HEK293 (cell line): ENCODE measurements around the gene ASNSD1.
A peak's percentile ranks its signal among the peaks of the same experiment; 100 is the strongest.

ENCODE experiments used
- CTCF ChIA-PET: fragments of 350-600 bp; formaldehyde crosslinking; extraction: SDS; loops from one replicate; lab custom pipeline; 2021; ENCODE audit warnings: antibody characterized with exemption; lab: Yijun Ruan, JAX
- POLR2A ChIA-PET: fragments of 300-600 bp; formaldehyde crosslinking; extraction: SDS; loops from one replicate; lab custom pipeline; 2020; ENCODE audit warnings: antibody characterized with exemption, inconsistent platforms; lab: Yijun Ruan, JAX
- H3K27ac ChIP-seq: fragments of 200-500 bp; sonication (Bioruptor generic); 2 replicates; pipeline ENCODE4 v1.5.1; 2014; ENCODE audit warnings: low read depth, low read length, control low read depth, inconsistent platforms; ENCODE audit errors: extremely low read depth
- H3K36me3 ChIP-seq, 2 experiments: fragments of 200-500 bp in 1 of 2; sonication (Bioruptor generic) in 1 of 2; 1 replicate in 1 of 2; 2 replicates in 1 of 2; pipeline ENCODE4 v1.5.1; 2014 to 2017; ENCODE audit warnings: inconsistent platforms in 2 of 2, low read length in 2 of 2; ENCODE audit not compliant: control insufficient read depth in 2 of 2, insufficient read depth in 1 of 2
- H3K4me1 ChIP-seq: fragments of 200-500 bp; sonication (Bioruptor generic); 2 replicates; pipeline ENCODE4 v1.5.1; 2014; ENCODE audit warnings: mild to moderate bottlenecking, low read length, inconsistent platforms; ENCODE audit not compliant: control insufficient read depth, insufficient read depth
- H3K4me3 ChIP-seq: 2 replicates; pipeline ENCODE4 v1.5.1; 2011; ENCODE audit warnings: low read depth, mild to moderate bottlenecking, control low read depth, low read length, moderate library complexity
- H3K9me3 ChIP-seq: fragments of 200-500 bp; sonication (Bioruptor generic); 2 replicates; pipeline ENCODE4 v1.5.1; 2014; ENCODE audit warnings: low read depth, low read length, inconsistent platforms; ENCODE audit not compliant: control insufficient read depth, insufficient read depth
- MZF1 ChIP-seq: fragments of 450-650 bp; formaldehyde crosslinking; IDR thresholded peaks from 2 replicates; pipeline ENCODE4 v1.5.1; 2017; ENCODE audit warnings: missing biosample characterization, missing genetic modification characterization, borderline replicate concordance
- PRDM10 ChIP-seq: fragments of 450-650 bp; formaldehyde crosslinking; IDR thresholded peaks from 2 replicates; pipeline ENCODE4 v1.5.1; 2016; ENCODE audit warnings: missing biosample characterization, missing genetic modification characterization
- PRDM4 ChIP-seq: fragments of 450-650 bp; formaldehyde crosslinking; IDR thresholded peaks from 2 replicates; pipeline ENCODE4 v1.5.1; 2017; ENCODE audit warnings: missing biosample characterization, missing genetic modification characterization
- ZFHX2 ChIP-seq: fragments of 450-650 bp; formaldehyde crosslinking; conservative IDR thresholded peaks from 2 replicates; pipeline ENCODE4 v1.5.1; 2016; ENCODE audit warnings: missing biosample characterization, missing genetic modification characterization
- ZNF10 ChIP-seq: fragments of 450-650 bp; formaldehyde crosslinking; IDR thresholded peaks from 2 replicates; pipeline ENCODE4 v1.5.1; 2017; ENCODE audit warnings: missing biosample characterization, missing genetic modification characterization
- ZNF155 ChIP-seq: fragments of 450-650 bp; formaldehyde crosslinking; IDR thresholded peaks from 2 replicates; pipeline ENCODE4 v1.5.1; 2016; ENCODE audit warnings: missing biosample characterization, missing genetic modification characterization
- ZNF24 ChIP-seq: fragments of 450-650 bp; formaldehyde crosslinking; IDR thresholded peaks from 2 replicates; pipeline ENCODE4 v1.5.1; 2016; ENCODE audit warnings: missing biosample characterization, missing genetic modification characterization
- ZNF280D ChIP-seq: fragments of 450-650 bp; formaldehyde crosslinking; IDR thresholded peaks from 2 replicates; pipeline ENCODE4 v1.5.1; 2016; ENCODE audit warnings: missing biosample characterization, missing genetic modification characterization
- ZNF473 ChIP-seq: fragments of 450-650 bp; formaldehyde crosslinking; IDR thresholded peaks from 2 replicates; pipeline ENCODE4 v1.5.1; 2017; ENCODE audit warnings: missing biosample characterization, missing genetic modification characterization
- ZNF768 ChIP-seq: fragments of 450-650 bp; formaldehyde crosslinking; IDR thresholded peaks from 2 replicates; pipeline ENCODE4 v1.5.1; 2018; ENCODE audit warnings: missing biosample characterization, mild to moderate bottlenecking, missing genetic modification characterization
- ZNF792 ChIP-seq: fragments of 450-650 bp; formaldehyde crosslinking; IDR thresholded peaks from 2 replicates; pipeline ENCODE4 v1.5.1; 2016; ENCODE audit warnings: missing biosample characterization, missing genetic modification characterization
- ZSCAN23 ChIP-seq: fragments of 450-650 bp; formaldehyde crosslinking; IDR thresholded peaks from 2 replicates; pipeline ENCODE4 v1.5.1; 2016; ENCODE audit warnings: missing biosample characterization, missing genetic modification characterization

ASNSD1 gene

GRCh38 chr2:189683348-189683747 lies 22.1 kb downstream of the ASNSD1 start:
- Histone ChIP-seq H3K4me3 (no peak overlapping the region), H3K9me3 (no peaks in the 10 kb centered on the region), H3K27ac (no peak overlapping the region), H3K36me3 (peaks cover 0 to 13% of the 10 kb centered on the region in 2 experiments; a peak in 2 of 3 replicates), H3K4me1 (peaks cover 8% of the 10 kb centered on the region)
- TF ChIP-seq ZFHX2 (tag by site-specific recombination), result no peak
- TF ChIP-seq PRDM4, result no peak
- no peak for TF ChIP-seq ZNF768
- no peak for TF ChIP-seq ZSCAN23 (tag by site-specific recombination)
- TF ChIP-seq ZNF792 (tag by site-specific recombination), result no peak
- no peak for TF ChIP-seq ZNF280D (tag by site-specific recombination)
- TF ChIP-seq ZNF155 (tag by site-specific recombination), result no peak
- no peak for TF ChIP-seq ZNF473 (tag by site-specific recombination)
- TF ChIP-seq ZNF24 (tag by site-specific recombination), result no peak
- ChIA-PET POLR2A (no interaction called here), CTCF (interaction anchor here (0.9 to 1.9 kb wide), 4 partner anchors 9 to 21 kb away, joined by 4 to 9 read pairs (median 5); partner anchors contain the start of genes ANKAR and ASNSD1)

- H3K4me1 ChIP-seq, result peaks cover 8% of the 10 kb centered on the region
- CTCF ChIA-PET, result interaction anchor here (0.6 to 1.9 kb wide), 3 partner anchors 11 to 77 kb away, joined by 3 to 9 read pairs (median 3); partner anchors contain the start of gene ANKAR
- H3K36me3 ChIP-seq, result peaks cover 0 to 13% of the 10 kb centered on the region in 2 experiments; a peak in 2 of 3 replicates
- no peak for TF ChIP-seq ZNF10 (tag by site-specific recombination)
- no peak for TF ChIP-seq MZF1 (tag by site-specific recombination)
- TF ChIP-seq PRDM10 (tag by site-specific recombination), result 0 out of 2 replicates have a peak, but pooled peaks have one; percentile 16
- POLR2A ChIA-PET, result interaction anchor here (0.6 kb wide), 1 partner anchor 616 kb away, joined by 3 read pairs; no protein-coding TSS in a partner anchor
- H3K27ac ChIP-seq, result no peak overlapping the region
- no peak overlapping the region for H3K4me3 ChIP-seq
- H3K9me3 ChIP-seq, result no peaks in the 10 kb centered on the region
Measured at GRCh38 chr2:189684811-189685210, 23.6 kb downstream of the ASNSD1 start.
